Endothelial cell of umbilical vein (primary cell): Measurements from ENCODE around the gene UBE2E2. TPM values are rescaled to one million over a fixed set of nuclear protein-coding genes. Genes with fewer than 3 reads are reported as not detected.

Experiments
- BruUV-seq: library from RNA; stranded (reverse); fragments of 400-500 nt; replicated peaks from 2 replicates; lab custom pipeline; 2021; lab: Mats Ljungman, UMichigan
- CTCF ChIA-PET: fragments of 300-600, 350-600 bp; sonication (Branson Sonifier 250); formaldehyde crosslinking; loops from one replicate; lab custom pipeline; 2021; ENCODE audit warnings: antibody characterized with exemption, inconsistent platforms; lab: Charles Lee
- POLR2A ChIA-PET: fragments of 300-600, 350-600 bp; sonication (Branson Sonifier 250); formaldehyde crosslinking; loops from one replicate; lab custom pipeline; 2021; ENCODE audit warnings: antibody characterized with exemption, inconsistent platforms; lab: Charles Lee
- DNase-seq: peaks from one replicate; pipeline ENCODE4 v3.0.0-alpha.2; 2011; ENCODE audit warnings: low read depth, low spot score
- FAIRE-seq: peaks from 2 replicates; lab custom pipeline; 2011; peaks lifted over from hg19 to GRCh38; lab: Jason Lieb, UNC
- H2AFZ ChIP-seq: 2 replicates; pipeline ENCODE4 v1.6.0; 2012; ENCODE audit warnings: low read depth, low read length, control low read depth, inconsistent platforms
- H3K27ac ChIP-seq: 2 replicates; pipeline ENCODE4 v1.5.1; 2011; ENCODE audit warnings: low read depth, mild to moderate bottlenecking, control low read depth, low read length, moderate library complexity; ENCODE audit not compliant: insufficient read depth
- H3K27me3 ChIP-seq, 2 experiments: 2 replicates each; pipeline versions ENCODE4 v1.6.0 to v1.6.1; 2011; ENCODE audit warnings: low read length in 2 of 2, mixed read lengths in 1 of 2; ENCODE audit not compliant: control insufficient read depth in 2 of 2, insufficient read depth in 2 of 2
- H3K36me3 ChIP-seq, 2 experiments: 2 replicates in 1 of 2; 3 replicates in 1 of 2; pipeline ENCODE4 v1.5.1; 2011; ENCODE audit warnings: low read length in 2 of 2, mild to moderate bottlenecking in 1 of 2, moderate library complexity in 1 of 2; ENCODE audit not compliant: control insufficient read depth in 2 of 2, insufficient read depth in 2 of 2; ENCODE audit errors: extremely low read depth in 1 of 2
- H3K4me1 ChIP-seq: 3 replicates; pipeline ENCODE4 v1.5.1; 2011; ENCODE audit warnings: mild to moderate bottlenecking, low read length; ENCODE audit not compliant: control insufficient read depth, insufficient read depth; ENCODE audit errors: extremely low read depth
- H3K4me2 ChIP-seq: 2 replicates; pipeline ENCODE4 v1.6.1; 2011; ENCODE audit warnings: low read length, control low read depth, mixed read lengths; ENCODE audit not compliant: insufficient read depth
- H3K4me3 ChIP-seq, 3 experiments: fragments of 200-600 bp in 1 of 3; sonication (generic), shearing (Covaris generic) in 1 of 3; replicated peaks in 1 of 3; 2 replicates each; pipeline ENCODE4 v1.5.1; 2011 to 2016; ENCODE audit warnings: control low read depth in 3 of 3, low read length in 3 of 3, mild to moderate bottlenecking in 2 of 3, inconsistent platforms in 1 of 3, low read depth in 1 of 3, moderate library complexity in 1 of 3; ENCODE audit not compliant: insufficient read depth in 1 of 3
- H3K79me2 ChIP-seq: 2 replicates; pipeline ENCODE4 v1.6.0; 2012; ENCODE audit warnings: low read length, inconsistent platforms; ENCODE audit not compliant: control insufficient read depth, insufficient read depth
- H3K9ac ChIP-seq: replicated peaks from 2 replicates; pipeline ENCODE3; 2011; ENCODE audit warnings: low read length, control low read depth; ENCODE audit not compliant: insufficient read depth; ENCODE audit errors: extremely low read depth
- H3K9me1 ChIP-seq: replicated peaks from 3 replicates; pipeline ENCODE4 v1.6.0; 2011; ENCODE audit warnings: mild to moderate bottlenecking, low read length; ENCODE audit not compliant: control insufficient read depth, insufficient read depth; ENCODE audit errors: extremely low read depth
- H3K9me3 ChIP-seq: replicated peaks from 2 replicates; pipeline ENCODE4 v1.5.1; 2012; ENCODE audit warnings: low read length, inconsistent platforms; ENCODE audit not compliant: control insufficient read depth, insufficient read depth
- H4K20me1 ChIP-seq: replicated peaks from 2 replicates; pipeline ENCODE3; 2011; ENCODE audit warnings: mild to moderate bottlenecking, low read length; ENCODE audit not compliant: control insufficient read depth, insufficient read depth; ENCODE audit errors: extremely low read depth
- CTCF ChIP-seq, 2 donors: IDR thresholded peaks; 1 replicate in 1 of 2; 2 replicates in 1 of 2; pipeline ENCODE4 v1.5.1; 2011; ENCODE audit warnings: low read length in 2 of 2, mild to moderate bottlenecking in 2 of 2, moderate library complexity in 2 of 2, control low read depth in 1 of 2, inconsistent platforms in 1 of 2, low read depth in 1 of 2; ENCODE audit not compliant: insufficient read depth in 1 of 2; ENCODE audit errors: extremely low read depth in 1 of 2
- EZH2 ChIP-seq: IDR thresholded peaks from 2 replicates; pipeline ENCODE4 v1.6.1; 2012; ENCODE audit warnings: borderline replicate concordance, low read depth, mild to moderate bottlenecking, moderate library complexity, low read length, inconsistent platforms; ENCODE audit not compliant: severe bottlenecking
- FOS ChIP-seq: IDR thresholded peaks from 2 replicates; pipeline ENCODE4 v1.6.1; 2011; ENCODE audit warnings: mild to moderate bottlenecking, low read length, moderate library complexity, borderline replicate concordance; ENCODE audit not compliant: insufficient read depth
- GATA2 ChIP-seq: IDR thresholded peaks from 2 replicates; pipeline ENCODE4 v1.7.0; 2011; ENCODE audit warnings: low read depth, mild to moderate bottlenecking, moderate library complexity, mixed read lengths, low read length; ENCODE audit not compliant: insufficient read length, insufficient read depth
- JUN ChIP-seq: IDR thresholded peaks from 2 replicates; pipeline ENCODE4 v1.6.1; 2011; ENCODE audit warnings: borderline replicate concordance, low read depth; ENCODE audit not compliant: insufficient read length, insufficient read depth
- MYC ChIP-seq: IDR thresholded peaks from one replicate; pipeline ENCODE4 v1.6.1; 2011; ENCODE audit warnings: mild to moderate bottlenecking, low read depth, low read length
- POLR2A ChIP-seq: IDR thresholded peaks from 2 replicates; pipeline ENCODE4 v1.6.1; 2012; ENCODE audit warnings: low read depth, mild to moderate bottlenecking, control low read depth, low read length
- POLR2AphosphoS5 ChIP-seq: IDR thresholded peaks from 2 replicates; pipeline ENCODE4 v1.6.1; 2012; ENCODE audit warnings: low read depth, mild to moderate bottlenecking, control low read depth, low read length, moderate library complexity; ENCODE audit not compliant: insufficient read depth
- dilution Hi-C: fragments of 300-500 bp; cut with MboI; formaldehyde crosslinking; loops from one replicate; pipeline ENCODE4 v1.15.0; 2019; ENCODE audit warnings: low sequenced_read_pairs; ENCODE audit not compliant: extremely low pct_ligation_motif_present
- intact Hi-C: fragments of 100-400 bp; cut with micrococcal nuclease; formaldehyde crosslinking; loops from one replicate; pipeline ENCODE4 v1.10.0; 2022
- polyA plus RNA-seq, 4 experiments: library from polyadenylated mRNA; depleted of rRNA in 3 of 4; stranded (reverse) in 3 of 4; unstranded in 1 of 4; fragments of >200 nt; gene quantifications; 2 replicates each; pipeline versions ENCODE4 v1.2.1 to v1.2.3, GENCODE V29; 2011 to 2012; ENCODE audit warnings: missing spikeins in 1 of 4
- total RNA-seq: library from RNA; stranded (reverse); gene quantifications from 2 replicates; pipeline ENCODE4 v1.2.3, GENCODE V29; 2021
- TF ChIP-seq, protein P1 (sequence below): IDR thresholded peaks from 2 replicates; pipeline ENCODE4 v1.6.1; 2011; ENCODE audit not compliant: insufficient read depth, insufficient read length

The UBE2E2 gene
- total and polyA plus RNA-seq, 2 donors (not counting 3 experiments of a cell fraction or from before 2014, with no cell fraction given) = 37.0 to 45.4 TPM

GRCh38 chr3:23463791-23464190, 260.7 kb downstream of the UBE2E2 start:
- DNase-seq (no peak), FAIRE-seq (no peak)
- Histone ChIP-seq H3K79me2 (no peaks in the 10 kb centered on the region), H3K9ac (no peak overlapping the region), H3K4me3 (no peak overlapping the region), H3K27me3 (no peaks in the 10 kb centered on the region), H3K27ac (no peak overlapping the region), H3K9me3 (no peaks in the 10 kb centered on the region), H3K36me3 (no peaks in the 10 kb centered on the region), H2AFZ (no peak overlapping the region), H3K4me2 (no peak overlapping the region), H3K4me1 (no peaks in the 10 kb centered on the region), H3K9me1 (no peaks in the 10 kb centered on the region), H4K20me1 (peaks cover 3% of the 10 kb centered on the region)
- no TSS peak for BruUV-seq
- dilution Hi-C loops = no loop called here
- TF ChIP-seq GATA2 (no peak), MYC (no peak), POLR2AphosphoS5 (no peak)
- CTCF ChIA-PET = interaction anchor here (1.0 kb wide), 1 partner anchor 21 kb away, joined by 3 read pairs; no protein-coding TSS in a partner anchor
- POLR2A ChIA-PET = no interaction called here
- intact Hi-C loops = no loop called here

- H3K27ac ChIP-seq = no peak overlapping the region
- no peak for TF ChIP-seq FOS
- TF ChIP-seq CTCF (IDR thresholded peaks at IDR 0.05; ENCODE audit: extremely low read depth in 1 of 2, insufficient read depth in 1 of 2, low read depth in 1 of 2, low read length in 2 of 2) = no peak
- TF ChIP-seq POLR2A = no peak
- TF ChIP-seq MYC = no peak
- TF ChIP-seq POLR2AphosphoS5 = no peak
- TF ChIP-seq EZH2 = no peak
- TF ChIP-seq GATA2 = no peak
- TF ChIP-seq, protein P1, sequence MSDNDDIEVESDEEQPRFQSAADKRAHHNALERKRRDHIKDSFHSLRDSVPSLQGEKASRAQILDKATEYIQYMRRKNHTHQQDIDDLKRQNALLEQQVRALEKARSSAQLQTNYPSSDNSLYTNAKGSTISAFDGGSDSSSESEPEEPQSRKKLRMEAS = no peak
- no peak for TF ChIP-seq JUN
- H2AFZ ChIP-seq = no peak overlapping the region
- no peaks in the 10 kb centered on the region for H3K9me3 ChIP-seq
- H3K9me1 ChIP-seq = no peaks in the 10 kb centered on the region
- CTCF ChIA-PET = interaction anchor here (1.3 kb wide), 1 partner anchor 13 kb away, joined by 3 read pairs; no protein-coding TSS in a partner anchor
- no peaks in the 10 kb centered on the region for H3K36me3 ChIP-seq
- no peak for DNase-seq
- no peak for FAIRE-seq
- no peaks in the 10 kb centered on the region for H3K27me3 ChIP-seq
- no peak overlapping the region for H3K9ac ChIP-seq
- POLR2A ChIA-PET = no interaction called here
- no TSS peak for BruUV-seq
- H3K79me2 ChIP-seq = no peaks in the 10 kb centered on the region
- intact Hi-C loops (no loop called here), dilution Hi-C loops (no loop called here)
- H3K4me3 ChIP-seq = no peak overlapping the region
- H4K20me1 ChIP-seq = peaks cover 3% of the 10 kb centered on the region
- peaks cover 5% of the 10 kb centered on the region for H3K4me1 ChIP-seq
- H3K4me2 ChIP-seq = no peak overlapping the region
These were observed 262.4 kb downstream of the UBE2E2 start for GRCh38 chr3:23465569-23465968.
